OCI-LY1 (cell line): Measurements from ENCODE around the gene CD82.

Experiments used
- H2AFZ ChIP-seq: fragments of 200-600 bp; sonication (generic), shearing (Covaris generic); 2 replicates; pipeline ENCODE4 v1.6.0; 2014; ENCODE audit warnings: antibody characterized with exemption, mild to moderate bottlenecking, low read length
- H3F3A ChIP-seq: fragments of 200-600 bp; sonication (generic), shearing (Covaris generic); 2 replicates; pipeline ENCODE4 v1.6.0; 2014; ENCODE audit warnings: mild to moderate bottlenecking, antibody characterized with exemption, low read length, moderate library complexity; ENCODE audit not compliant: insufficient read depth
- H3K27ac ChIP-seq: fragments of 200-600 bp; sonication (generic); 2 replicates; pipeline ENCODE4 v1.5.1; 2014; ENCODE audit warnings: low read length, mixed run types, mild to moderate bottlenecking, low read depth; ENCODE audit not compliant: poor library complexity, severe bottlenecking
- H3K27me3 ChIP-seq: fragments of 200-600 bp; sonication (generic); 2 replicates; pipeline ENCODE4 v1.6.0; 2014; ENCODE audit warnings: antibody characterized with exemption, mild to moderate bottlenecking, low read length, moderate library complexity; ENCODE audit not compliant: insufficient read depth
- H3K36me3 ChIP-seq: fragments of 200-600 bp; sonication (generic); 2 replicates; pipeline ENCODE4 v1.6.1; 2014; ENCODE audit warnings: mild to moderate bottlenecking, antibody characterized with exemption, low read length, moderate library complexity, mixed read lengths; ENCODE audit not compliant: insufficient read depth
- H3K4me1 ChIP-seq: fragments of 200-600 bp; sonication (generic); 2 replicates; pipeline ENCODE4 v1.5.1; 2014; ENCODE audit warnings: mild to moderate bottlenecking, low read length, moderate library complexity; ENCODE audit not compliant: insufficient read depth, severe bottlenecking
- H3K4me2 ChIP-seq: fragments of 200-600 bp; sonication (generic), shearing (Covaris generic); 2 replicates; pipeline ENCODE4 v1.6.1; 2014; ENCODE audit warnings: low read length
- H3K4me3 ChIP-seq: fragments of 200-600 bp; sonication (generic); 2 replicates; pipeline ENCODE4 v1.5.1; 2014; ENCODE audit warnings: low read length, low read depth, mild to moderate bottlenecking, mixed read lengths; ENCODE audit not compliant: poor library complexity, severe bottlenecking
- H3K79me2 ChIP-seq: fragments of 200-600 bp; shearing (Covaris generic); 2 replicates; pipeline ENCODE4 v1.6.1; 2016; ENCODE audit warnings: mixed run types, low read length, mixed read lengths; ENCODE audit not compliant: insufficient read depth
- H3K9ac ChIP-seq: fragments of 200-600 bp; sonication (generic), shearing (Covaris generic); 2 replicates; pipeline ENCODE4 v1.6.1; 2014; ENCODE audit warnings: mild to moderate bottlenecking, low read length, mixed read lengths
- H3K9me2 ChIP-seq: fragments of 200-600 bp; sonication (generic), shearing (Covaris generic); 2 replicates; pipeline ENCODE4 v1.6.1; 2014; ENCODE audit warnings: low read depth, mild to moderate bottlenecking, low read length, mixed read lengths
- H3K9me3 ChIP-seq: fragments of 200-600 bp; shearing (Covaris generic); 2 replicates; pipeline ENCODE4 v1.6.1; 2014; ENCODE audit warnings: low read length, mixed read lengths
- H4K20me1 ChIP-seq: fragments of 200-600 bp; sonication (generic), shearing (Covaris generic); 2 replicates; pipeline ENCODE4 v1.6.0; 2016; ENCODE audit warnings: mild to moderate bottlenecking, low read length; ENCODE audit not compliant: insufficient read depth
- CTCF ChIP-seq: fragments of 200-600 bp; sonication (generic), shearing (Covaris generic); IDR thresholded peaks from 2 replicates; pipeline ENCODE4 v1.5.1; 2017; ENCODE audit warnings: mild to moderate bottlenecking, antibody characterized with exemption, low read length, moderate library complexity, mixed read lengths
- EZH2 ChIP-seq: fragments of 200-600 bp; sonication (generic), shearing (Covaris generic); IDR thresholded peaks from 2 replicates; pipeline ENCODE4 v1.8.0; 2017; ENCODE audit warnings: borderline replicate concordance, mixed run types, mild to moderate bottlenecking, antibody characterized with exemption, low read length, moderate library complexity, mixed read lengths

The CD82 gene

DNA sequence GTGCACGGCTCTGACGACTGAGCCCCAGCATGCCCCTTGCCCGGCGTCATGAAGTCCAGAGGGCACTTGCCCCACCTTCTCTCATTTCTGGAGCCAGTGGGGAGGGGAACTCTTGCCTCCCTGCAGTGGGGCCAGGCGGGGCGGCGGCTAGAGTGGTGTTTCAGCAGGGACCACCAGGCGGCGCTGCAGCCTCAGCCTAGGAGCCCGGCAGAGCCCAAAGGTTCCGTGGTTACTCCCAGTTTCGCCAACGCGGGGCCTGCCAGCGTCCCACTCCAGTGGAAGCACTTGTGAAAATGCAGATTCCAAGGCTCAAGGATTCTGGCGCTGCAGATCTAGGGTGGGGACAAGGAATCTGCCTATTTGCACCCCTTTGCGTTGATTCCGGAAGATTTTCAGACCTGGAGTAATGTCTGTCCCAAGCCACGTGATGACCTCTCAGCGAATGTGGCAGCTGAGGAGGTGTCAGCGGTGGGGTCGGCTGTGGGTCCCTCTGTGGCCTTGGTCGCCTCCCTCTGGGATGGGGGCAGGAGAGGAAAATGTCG is 55.7 kb downstream of the CD82 start:
- Histone ChIP-seq H3K36me3 (peaks cover 45% of the 10 kb centered on the region), H3K9ac (no peak overlapping the region), H3K4me1 (no peaks in the 10 kb centered on the region), H3K27me3 (peaks cover 3% of the 10 kb centered on the region; the same call in 1 of the 2 replicates), H3F3A (no peaks in the 10 kb centered on the region), H3K4me2 (no peak overlapping the region), H3K9me3 (no peaks in the 10 kb centered on the region), H4K20me1 (no peaks in the 10 kb centered on the region), H3K79me2 (no peaks in the 10 kb centered on the region), H3K27ac (no peak overlapping the region), H3K9me2 (no peaks in the 10 kb centered on the region), H3K4me3 (no peak overlapping the region), H2AFZ (no peak overlapping the region)
- TF ChIP-seq CTCF, result peak; percentile 94
- no peak for TF ChIP-seq EZH2

DNA sequence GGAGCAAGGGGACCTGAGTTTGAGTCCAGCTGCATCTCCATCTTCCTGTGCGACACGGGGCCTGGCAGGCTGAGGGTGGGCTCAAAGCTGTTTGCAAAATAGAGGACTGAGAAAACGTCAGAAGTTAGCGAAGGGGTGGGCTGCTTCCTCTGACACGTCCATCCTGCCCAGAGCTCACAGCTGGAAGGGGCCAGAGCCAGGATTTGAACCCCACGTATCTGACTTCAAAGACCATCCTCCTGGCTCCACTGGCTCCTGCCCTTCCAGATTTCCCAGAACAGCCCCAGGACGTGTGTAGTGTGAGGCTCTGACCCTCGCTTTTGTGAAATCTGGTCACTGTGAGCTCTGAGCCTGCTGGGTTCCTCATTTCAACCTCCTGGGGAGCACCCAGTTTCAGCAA is 56.3 kb downstream of the CD82 start:
- Histone ChIP-seq H3K9me3 (peaks cover 4% of the 10 kb centered on the region; the same call in 1 of the 2 replicates), H3K4me3 (no peak overlapping the region), H4K20me1 (no peaks in the 10 kb centered on the region), H3K79me2 (no peaks in the 10 kb centered on the region), H3K9ac (no peak overlapping the region), H3F3A (no peaks in the 10 kb centered on the region), H3K4me2 (no peak overlapping the region), H3K4me1 (no peaks in the 10 kb centered on the region), H3K36me3 (peaks cover 41% of the 10 kb centered on the region), H3K9me2 (no peaks in the 10 kb centered on the region), H2AFZ (no peak overlapping the region), H3K27me3 (peaks cover 6% of the 10 kb centered on the region; the same call in 1 of the 2 replicates), H3K27ac (no peak overlapping the region)
- no peak for TF ChIP-seq EZH2
- no peak for TF ChIP-seq CTCF

GRCh38 chr11:44622190-44622650 is 56.8 kb downstream of the CD82 start:
- Histone ChIP-seq H3K9me2 (no peaks in the 10 kb centered on the region), H3K27ac (no peak overlapping the region), H3K79me2 (no peaks in the 10 kb centered on the region), H3K27me3 (peaks cover 6% of the 10 kb centered on the region; the same call in 1 of the 2 replicates), H3K4me2 (no peak overlapping the region), H3K9ac (no peak overlapping the region), H3K4me1 (no peaks in the 10 kb centered on the region), H3K36me3 (peaks cover 44% of the 10 kb centered on the region), H2AFZ (no peak overlapping the region), H4K20me1 (no peaks in the 10 kb centered on the region), H3K9me3 (peaks cover 4% of the 10 kb centered on the region; the same call in 1 of the 2 replicates), H3F3A (no peaks in the 10 kb centered on the region), H3K4me3 (no peak overlapping the region)
- TF ChIP-seq EZH2 (no peak), CTCF (no peak)
